Thyroid gland (tissue), 4 donors: ENCODE data around the gene ADD1. TPM values are rescaled to one million over a fixed set of nuclear protein-coding genes. Genes with fewer than 3 reads are reported as not detected.

Experiments used
- DNase-seq, 2 donors: peaks; one replicate each; pipeline ENCODE4 v3.0.0-alpha.2; 2019
- H3K27ac ChIP-seq, 3 donors: fragments of 200-600 bp; sonication (generic); 1 replicate in 2 of 3; 2 replicates in 1 of 3; pipeline ENCODE4 v1.5.1; 2016 to 2019; ENCODE audit warnings: mild to moderate bottlenecking in 1 of 3, moderate library complexity in 1 of 3
- H3K27me3 ChIP-seq: fragments of 200-600 bp; sonication (generic); one replicate; pipeline ENCODE4 v1.5.1; 2019
- H3K36me3 ChIP-seq, 2 donors: fragments of 200-600 bp; sonication (generic); one replicate each; pipeline ENCODE4 v1.5.1; 2016 to 2019
- H3K4me1 ChIP-seq, 2 donors: fragments of 200-600 bp; sonication (generic); one replicate each; pipeline ENCODE4 v1.5.1; 2017 to 2019
- H3K4me3 ChIP-seq, 3 donors: fragments of 200-600 bp; sonication (generic); replicated peaks in 1 of 3; 1 replicate in 2 of 3; 2 replicates in 1 of 3; pipeline ENCODE4 v1.5.1; 2016; ENCODE audit warnings: mild to moderate bottlenecking in 1 of 3
- H3K9me3 ChIP-seq: fragments of 200-600 bp; sonication (generic); one replicate; pipeline ENCODE4 v1.5.1; 2017
- POLR2A ChIP-seq, 2 donors: fragments of 450-650 bp; IDR thresholded peaks; one replicate each; pipeline ENCODE4 v1.6.1; 2017; ENCODE audit warnings: antibody characterized with exemption in 2 of 2, mild to moderate bottlenecking in 2 of 2, moderate library complexity in 1 of 2
- WGBS, 2 donors: methylation state at CpG; one replicate each; pipeline ENCODE4 v1.1.5; 2017; 5-methylcytosine and 5-hydroxymethylcytosine counted together
- intact Hi-C: fragments of 100-400 bp; cut with DNase I; formaldehyde crosslinking; loops from one replicate; pipeline ENCODE4 v1.15.1; 2023
- total RNA-seq, 4 donors: library from RNA; depleted of rRNA; stranded (reverse); fragments of >200 nt; gene quantifications; one replicate each; pipeline ENCODE4 v1.2.3, GENCODE V29; 2016
- TF ChIP-seq, protein P1 (sequence below), 6 experiments: fragments of 200-600 bp in 3 of 6; fragments of 450-650 bp in 3 of 6; sonication (generic) in 3 of 6; IDR thresholded peaks; one replicate each; pipeline ENCODE4 v1.5.1; 2016 to 2019; ENCODE audit warnings: antibody characterized with exemption in 6 of 6, mild to moderate bottlenecking in 2 of 6, inconsistent platforms in 1 of 6, moderate library complexity in 1 of 6

The ADD1 gene
- total RNA-seq, 4 donors from 2014 or later = 190 to 222 (median 194) TPM

DNA sequence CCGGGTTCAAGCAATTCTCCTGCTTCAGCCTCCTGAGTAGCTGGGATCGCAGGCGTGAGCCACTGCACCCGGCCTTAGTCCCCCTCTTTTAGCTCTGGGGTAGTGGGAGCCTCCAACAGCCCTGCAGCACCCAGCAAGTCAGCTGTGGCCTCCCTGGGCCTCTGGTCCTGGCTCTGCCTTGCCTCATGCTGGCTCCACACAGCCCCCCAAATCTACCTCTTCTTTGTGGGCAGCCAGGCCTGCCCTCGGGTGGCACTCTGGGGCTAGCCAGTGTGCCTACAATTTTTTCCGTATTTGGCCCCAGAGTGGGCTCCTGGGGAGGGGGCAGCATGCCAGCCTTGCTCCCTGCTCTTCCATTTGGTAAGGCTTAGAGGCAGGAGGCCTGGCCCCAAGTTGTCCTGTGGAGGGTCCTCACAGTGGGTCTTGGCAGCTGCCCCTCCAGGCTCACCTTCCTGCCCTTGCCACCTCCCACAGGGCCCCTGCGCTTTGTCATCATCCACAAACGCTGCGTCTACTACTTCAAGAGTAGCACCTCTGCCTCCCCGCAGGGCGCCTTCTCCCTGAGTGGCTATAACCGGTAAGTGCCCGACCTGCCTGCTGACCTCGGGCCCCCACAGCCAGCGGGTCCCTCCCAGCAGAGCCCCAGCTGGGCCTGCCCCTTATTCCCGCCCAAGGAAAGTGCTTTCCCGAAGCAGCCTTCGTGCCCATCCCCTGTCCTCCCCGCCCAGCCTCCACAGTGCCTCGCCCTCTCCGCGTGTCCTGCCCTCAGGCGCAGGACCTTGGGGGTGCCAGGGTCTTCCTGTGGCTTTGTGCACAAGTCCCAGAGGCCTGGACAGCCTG is 21.0 kb upstream of the ADD1 start:
- Histone ChIP-seq H3K36me3 (peaks cover 32 to 37% of the 10 kb centered on the region in 2 donors), H3K4me3 (no peak overlapping the region), H3K27me3 (no peaks in the 10 kb centered on the region), H3K4me1 (peaks cover 8 to 9% of the 10 kb centered on the region in 2 donors), H3K27ac (no peak overlapping the region), H3K9me3 (no peaks in the 10 kb centered on the region)
- intact Hi-C loops = no loop called here
- 94 to 96% methylated on average over 23 of the region's 23 CpGs for WGBS, 2 donors
- TF ChIP-seq POLR2A (IDR thresholded peaks at IDR 0.05) = no peak
- TF ChIP-seq, protein P1, sequence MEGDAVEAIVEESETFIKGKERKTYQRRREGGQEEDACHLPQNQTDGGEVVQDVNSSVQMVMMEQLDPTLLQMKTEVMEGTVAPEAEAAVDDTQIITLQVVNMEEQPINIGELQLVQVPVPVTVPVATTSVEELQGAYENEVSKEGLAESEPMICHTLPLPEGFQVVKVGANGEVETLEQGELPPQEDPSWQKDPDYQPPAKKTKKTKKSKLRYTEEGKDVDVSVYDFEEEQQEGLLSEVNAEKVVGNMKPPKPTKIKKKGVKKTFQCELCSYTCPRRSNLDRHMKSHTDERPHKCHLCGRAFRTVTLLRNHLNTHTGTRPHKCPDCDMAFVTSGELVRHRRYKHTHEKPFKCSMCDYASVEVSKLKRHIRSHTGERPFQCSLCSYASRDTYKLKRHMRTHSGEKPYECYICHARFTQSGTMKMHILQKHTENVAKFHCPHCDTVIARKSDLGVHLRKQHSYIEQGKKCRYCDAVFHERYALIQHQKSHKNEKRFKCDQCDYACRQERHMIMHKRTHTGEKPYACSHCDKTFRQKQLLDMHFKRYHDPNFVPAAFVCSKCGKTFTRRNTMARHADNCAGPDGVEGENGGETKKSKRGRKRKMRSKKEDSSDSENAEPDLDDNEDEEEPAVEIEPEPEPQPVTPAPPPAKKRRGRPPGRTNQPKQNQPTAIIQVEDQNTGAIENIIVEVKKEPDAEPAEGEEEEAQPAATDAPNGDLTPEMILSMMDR (IDR thresholded peaks at IDR 0.05) = no peak
- no peak for DNase-seq

DNA sequence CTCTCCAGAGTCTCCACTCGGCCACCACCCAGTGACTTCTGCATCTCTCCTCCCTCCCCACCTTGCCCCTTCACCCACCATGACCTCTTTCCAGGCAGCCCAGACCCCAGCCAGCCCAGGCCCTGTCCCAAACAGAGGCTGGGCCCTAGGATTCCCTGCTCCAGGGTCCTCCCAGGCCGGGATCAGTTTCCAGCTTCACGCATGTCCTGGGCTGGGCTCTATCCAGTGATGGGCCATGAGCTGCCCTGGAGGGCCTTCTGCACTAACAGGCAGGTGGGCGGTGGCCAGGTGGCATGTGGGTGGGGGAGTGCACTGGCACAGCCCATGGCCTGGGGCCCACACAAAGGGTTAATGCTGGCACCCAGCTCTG is 20.4 kb upstream of the ADD1 start:
- TF ChIP-seq, protein P1 (IDR thresholded peaks at IDR 0.05) = no peak
- no peak for TF ChIP-seq POLR2A (IDR thresholded peaks at IDR 0.05)
- peaks cover 35 to 41% of the 10 kb centered on the region in 2 donors for H3K36me3 ChIP-seq

DNA sequence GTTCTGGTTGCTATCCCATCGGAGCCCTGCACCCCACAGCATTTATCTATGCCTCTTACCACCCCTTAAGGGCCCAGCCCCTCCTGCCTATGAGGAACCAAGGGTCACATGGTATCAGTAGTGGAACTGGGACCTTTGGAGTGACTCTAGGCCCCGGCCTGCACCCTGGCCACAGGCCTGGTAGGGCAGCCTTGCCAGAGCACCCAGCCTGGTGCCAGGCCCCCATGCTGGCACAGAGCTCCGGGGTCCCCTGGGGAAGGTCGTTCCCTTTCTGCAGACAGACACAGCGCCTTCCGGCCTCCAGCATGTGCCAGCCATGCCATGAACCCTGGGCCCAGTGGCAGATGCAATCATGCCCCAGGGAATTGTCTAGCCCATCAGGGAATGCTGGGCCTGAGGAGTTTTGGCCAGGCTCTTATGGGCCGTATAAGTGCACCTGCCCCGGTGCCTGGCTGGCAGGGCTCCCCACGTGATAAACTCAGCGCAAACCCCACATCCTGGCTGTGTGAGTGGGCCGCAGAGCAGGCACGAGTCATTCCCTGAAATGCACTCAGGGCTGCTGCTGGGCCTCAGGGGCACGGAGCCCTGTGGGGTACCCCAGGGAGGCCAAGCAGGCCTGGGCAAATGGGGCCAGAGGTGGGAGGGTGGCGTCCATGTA is 19.8 kb upstream of the ADD1 start:
- WGBS, 2 donors = 91 to 93% methylated on average over 8 to 14 of the region's 14 CpGs
- peaks cover 35 to 41% of the 10 kb centered on the region in 2 donors for H3K36me3 ChIP-seq
- no peak overlapping the region for H3K4me3 ChIP-seq
- no peak for TF ChIP-seq POLR2A (IDR thresholded peaks at IDR 0.05)
- TF ChIP-seq, protein P1 (IDR thresholded peaks at IDR 0.05) = no peak
- intact Hi-C loops = no loop called here
- DNase-seq = no peak
- H3K27me3 ChIP-seq = no peaks in the 10 kb centered on the region
- H3K27ac ChIP-seq = no peak overlapping the region
- H3K4me1 ChIP-seq = peaks cover 1 to 3% of the 10 kb centered on the region in 2 donors
- H3K9me3 ChIP-seq = no peaks in the 10 kb centered on the region

More for the DNA sequence above, 20.4 kb upstream of the ADD1 start:
- intact Hi-C loops = no loop called here
- no peak for DNase-seq
- Histone ChIP-seq H3K27me3 (no peaks in the 10 kb centered on the region), H3K4me3 (no peak overlapping the region), H3K4me1 (peaks cover 6 to 7% of the 10 kb centered on the region in 2 donors), H3K9me3 (no peaks in the 10 kb centered on the region), H3K27ac (no peak overlapping the region)
- WGBS, 2 donors = 93 to 96% methylated on average over 3 of the region's 4 CpGs

DNA sequence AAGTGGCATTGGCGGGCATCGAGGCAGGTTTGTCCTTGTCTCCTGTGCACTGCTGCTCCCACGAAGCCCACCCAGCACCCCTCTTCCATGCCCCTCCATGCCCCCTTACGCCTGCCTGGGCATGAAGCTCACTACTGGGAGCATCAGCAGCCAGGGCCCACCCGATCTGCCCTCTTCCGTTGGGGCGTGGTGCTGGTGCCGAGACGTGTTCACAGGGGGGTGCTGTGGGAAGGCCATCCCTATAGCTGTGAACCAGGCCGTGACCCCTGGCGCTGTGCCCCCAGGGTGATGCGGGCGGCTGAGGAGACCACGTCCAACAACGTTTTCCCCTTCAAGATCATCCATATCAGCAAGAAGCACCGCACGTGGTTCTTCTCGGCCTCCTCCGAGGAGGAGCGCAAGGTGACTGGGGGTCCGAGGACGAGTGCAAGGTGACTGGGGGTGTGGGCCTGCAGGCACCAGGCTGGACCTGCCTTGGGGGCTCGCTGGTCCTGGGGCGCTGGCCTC is 19.3 kb upstream of the ADD1 start:
- peaks cover 35 to 42% of the 10 kb centered on the region in 2 donors for H3K36me3 ChIP-seq
- H3K9me3 ChIP-seq = no peaks in the 10 kb centered on the region
- no peaks in the 10 kb centered on the region for H3K4me1 ChIP-seq
- H3K27ac ChIP-seq = no peak overlapping the region
- H3K27me3 ChIP-seq = no peaks in the 10 kb centered on the region
- no peak overlapping the region for H3K4me3 ChIP-seq
- no peak for DNase-seq
- 79 to 88% methylated on average over 11 to 23 of the region's 24 CpGs for WGBS, 2 donors
- TF ChIP-seq, protein P1 (IDR thresholded peaks at IDR 0.05) = no peak
- TF ChIP-seq POLR2A (IDR thresholded peaks at IDR 0.05) = no peak
- intact Hi-C loops = no loop called here
